Loucy (cell line): Measurements from ENCODE around the gene ZNF438.
A peak's percentile ranks its signal among the peaks of the same experiment; 100 is the strongest.

Experiments used
- H2AFZ ChIP-seq: fragments of 200-600 bp; sonication (generic); 2 replicates; pipeline ENCODE4 v1.6.0; 2016; ENCODE audit warnings: antibody characterized with exemption, mild to moderate bottlenecking, low read length, moderate library complexity
- H3F3A ChIP-seq: fragments of 200-600 bp; 2 replicates; pipeline ENCODE4 v1.6.0; 2016; ENCODE audit warnings: antibody characterized with exemption, low read depth, mild to moderate bottlenecking
- H3K27me3 ChIP-seq: fragments of 200-600 bp; sonication (generic); 2 replicates; pipeline ENCODE4 v1.6.1; 2014; ENCODE audit warnings: low read length, mild to moderate bottlenecking; ENCODE audit not compliant: insufficient read depth, poor library complexity, severe bottlenecking
- H3K36me3 ChIP-seq: fragments of 200-600 bp; sonication (generic); 2 replicates; pipeline ENCODE4 v1.6.1; 2016; ENCODE audit warnings: low read length; ENCODE audit not compliant: insufficient read depth
- H3K4me1 ChIP-seq: fragments of 200-600 bp; sonication (generic); 2 replicates; pipeline ENCODE4 v1.5.1; 2014; ENCODE audit warnings: low read length, mild to moderate bottlenecking; ENCODE audit not compliant: insufficient read depth, poor library complexity, severe bottlenecking
- H3K4me2 ChIP-seq: fragments of 200-600 bp; sonication (generic); 2 replicates; pipeline ENCODE4 v1.6.0; 2014; ENCODE audit warnings: antibody characterized with exemption, low read length, low read depth, mild to moderate bottlenecking; ENCODE audit not compliant: poor library complexity, severe bottlenecking
- H3K4me3 ChIP-seq: fragments of 200-600 bp; sonication (generic); 2 replicates; pipeline ENCODE4 v1.5.1; 2014; ENCODE audit warnings: low read length, mild to moderate bottlenecking, mixed read lengths; ENCODE audit not compliant: poor library complexity, severe bottlenecking
- H3K79me2 ChIP-seq: fragments of 200-600 bp; sonication (generic); 2 replicates; pipeline ENCODE4 v1.6.1; 2014; ENCODE audit warnings: low read length; ENCODE audit not compliant: insufficient read depth
- H3K9ac ChIP-seq: fragments of 200-600 bp; sonication (generic); 2 replicates; pipeline ENCODE4 v1.6.0; 2014; ENCODE audit warnings: mild to moderate bottlenecking, low read depth, low read length, moderate library complexity; ENCODE audit not compliant: poor library complexity, severe bottlenecking
- H3K9me2 ChIP-seq: fragments of 200-600 bp; sonication (generic); replicated peaks from 2 replicates; pipeline ENCODE4 v1.6.1; 2016; ENCODE audit warnings: low read depth, low read length, mixed read lengths
- H3K9me3 ChIP-seq: fragments of 200-600 bp; sonication (generic); 2 replicates; pipeline ENCODE4 v1.6.1; 2014; ENCODE audit warnings: mild to moderate bottlenecking, antibody characterized with exemption, low read length, low read depth; ENCODE audit not compliant: insufficient read depth
- H4K20me1 ChIP-seq: fragments of 200-600 bp; sonication (generic); 2 replicates; pipeline ENCODE4 v1.6.0; 2014; ENCODE audit warnings: antibody characterized with exemption, low read length, mild to moderate bottlenecking; ENCODE audit not compliant: insufficient read depth, poor library complexity, severe bottlenecking
- CTCF ChIP-seq: fragments of 200-600 bp; sonication (generic); conservative IDR thresholded peaks from 2 replicates; pipeline ENCODE4 v1.5.1; 2014; ENCODE audit warnings: mild to moderate bottlenecking, antibody characterized with exemption, low read length
- EZH2phosphoT487 ChIP-seq: fragments of 200-600 bp; IDR thresholded peaks from 2 replicates; pipeline ENCODE4 v1.6.1; 2018; ENCODE audit warnings: antibody characterized with exemption, mild to moderate bottlenecking, moderate library complexity, borderline replicate concordance

ZNF438 gene, protein sequence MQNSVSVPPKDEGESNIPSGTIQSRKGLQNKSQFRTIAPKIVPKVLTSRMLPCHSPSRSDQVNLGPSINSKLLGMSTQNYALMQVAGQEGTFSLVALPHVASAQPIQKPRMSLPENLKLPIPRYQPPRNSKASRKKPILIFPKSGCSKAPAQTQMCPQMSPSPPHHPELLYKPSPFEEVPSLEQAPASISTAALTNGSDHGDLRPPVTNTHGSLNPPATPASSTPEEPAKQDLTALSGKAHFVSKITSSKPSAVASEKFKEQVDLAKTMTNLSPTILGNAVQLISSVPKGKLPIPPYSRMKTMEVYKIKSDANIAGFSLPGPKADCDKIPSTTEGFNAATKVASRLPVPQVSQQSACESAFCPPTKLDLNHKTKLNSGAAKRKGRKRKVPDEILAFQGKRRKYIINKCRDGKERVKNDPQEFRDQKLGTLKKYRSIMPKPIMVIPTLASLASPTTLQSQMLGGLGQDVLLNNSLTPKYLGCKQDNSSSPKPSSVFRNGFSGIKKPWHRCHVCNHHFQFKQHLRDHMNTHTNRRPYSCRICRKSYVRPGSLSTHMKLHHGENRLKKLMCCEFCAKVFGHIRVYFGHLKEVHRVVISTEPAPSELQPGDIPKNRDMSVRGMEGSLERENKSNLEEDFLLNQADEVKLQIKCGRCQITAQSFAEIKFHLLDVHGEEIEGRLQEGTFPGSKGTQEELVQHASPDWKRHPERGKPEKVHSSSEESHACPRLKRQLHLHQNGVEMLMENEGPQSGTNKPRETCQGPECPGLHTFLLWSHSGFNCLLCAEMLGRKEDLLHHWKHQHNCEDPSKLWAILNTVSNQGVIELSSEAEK

GRCh38 chr10:31031558-31032257, at the start of gene ZNF438:
Gene ZNF438, minus strand, starts transcription at chr10:31031865. Its CDS starts 154,831 bp downstream, at chr10:30877034.
- TF ChIP-seq EZH2phosphoT487 = no peak
- TF ChIP-seq CTCF = peak; percentile 69
- H2AFZ ChIP-seq = peak within 1 kb of the TSS; percentile 98
- no peaks in the 10 kb centered on the region for H4K20me1 ChIP-seq
- 0 out of 2 replicates have a peak, but pooled peaks cover 3% of the 10 kb centered on the region for H3K79me2 ChIP-seq
- H3K4me2 ChIP-seq = peak within 1 kb of the TSS; percentile 85
- H3K27me3 ChIP-seq = no peaks in the 10 kb centered on the region
- H3F3A ChIP-seq = no peaks in the 10 kb centered on the region
- peak within 1 kb of the TSS; percentile 86 for H3K4me3 ChIP-seq
- no peaks in the 10 kb centered on the region for H3K9me3 ChIP-seq
- H3K4me1 ChIP-seq = peaks cover 16% of the 10 kb centered on the region
- H3K36me3 ChIP-seq = no peaks in the 10 kb centered on the region
- H3K9me2 ChIP-seq = no peaks in the 10 kb centered on the region
- H3K9ac ChIP-seq = peak within 1 kb of the TSS; percentile 73

- Histone ChIP-seq H3K9me2 (no peaks in the 10 kb centered on the region), H3K4me2 (no peak overlapping the region), H3K9me3 (no peaks in the 10 kb centered on the region), H3K27me3 (no peaks in the 10 kb centered on the region), H3F3A (no peaks in the 10 kb centered on the region), H3K4me3 (no peak overlapping the region), H3K9ac (no peak overlapping the region), H4K20me1 (no peaks in the 10 kb centered on the region), H3K36me3 (no peaks in the 10 kb centered on the region), H2AFZ (no peak overlapping the region), H3K4me1 (peaks cover 3% of the 10 kb centered on the region), H3K79me2 (no peaks in the 10 kb centered on the region)
- no peak for TF ChIP-seq CTCF
- TF ChIP-seq EZH2phosphoT487 = no peak
Observed at GRCh38 chr10:31076610-31076988, 44.9 kb upstream of the ZNF438 start.

- TF ChIP-seq CTCF (no peak), EZH2phosphoT487 (no peak)
- no peaks in the 10 kb centered on the region for H3K36me3 ChIP-seq
- peaks cover 8% of the 10 kb centered on the region for H3K4me1 ChIP-seq
- no peak overlapping the region for H3K4me3 ChIP-seq
- no peaks in the 10 kb centered on the region for H3K27me3 ChIP-seq
- H3F3A ChIP-seq = no peaks in the 10 kb centered on the region
- H3K4me2 ChIP-seq = no peak overlapping the region
- no peaks in the 10 kb centered on the region for H3K79me2 ChIP-seq
- no peaks in the 10 kb centered on the region for H3K9me2 ChIP-seq
- no peak overlapping the region for H3K9ac ChIP-seq
- H3K9me3 ChIP-seq = no peaks in the 10 kb centered on the region
- H2AFZ ChIP-seq = no peak overlapping the region
- no peaks in the 10 kb centered on the region for H4K20me1 ChIP-seq
Observed at GRCh38 chr10:31075881-31076609, 44.4 kb upstream of the ZNF438 start.
